Measurements from ENCODE around the gene SHLD3.

DNA sequence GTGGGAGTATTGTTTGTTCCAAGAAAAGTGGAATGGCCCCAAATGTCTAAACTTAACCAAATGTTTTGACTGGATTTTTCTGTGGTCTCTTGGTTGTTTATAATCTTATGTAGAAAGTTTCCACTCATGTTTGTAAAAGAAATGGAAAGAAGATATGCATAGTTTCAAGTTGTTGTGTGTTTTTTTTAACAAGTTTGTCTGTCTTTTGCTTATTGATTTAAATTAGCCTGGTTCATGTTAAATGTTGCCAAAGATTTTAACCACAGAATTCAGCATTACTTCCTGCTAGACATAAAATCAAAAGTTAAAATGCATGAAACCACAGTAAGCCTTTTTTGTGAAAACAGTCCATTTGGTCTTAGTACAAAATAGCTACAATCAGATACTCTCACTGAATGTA is 47.7 kb upstream of the SHLD3 start:
- TF ChIP-seq, protein P1, sequence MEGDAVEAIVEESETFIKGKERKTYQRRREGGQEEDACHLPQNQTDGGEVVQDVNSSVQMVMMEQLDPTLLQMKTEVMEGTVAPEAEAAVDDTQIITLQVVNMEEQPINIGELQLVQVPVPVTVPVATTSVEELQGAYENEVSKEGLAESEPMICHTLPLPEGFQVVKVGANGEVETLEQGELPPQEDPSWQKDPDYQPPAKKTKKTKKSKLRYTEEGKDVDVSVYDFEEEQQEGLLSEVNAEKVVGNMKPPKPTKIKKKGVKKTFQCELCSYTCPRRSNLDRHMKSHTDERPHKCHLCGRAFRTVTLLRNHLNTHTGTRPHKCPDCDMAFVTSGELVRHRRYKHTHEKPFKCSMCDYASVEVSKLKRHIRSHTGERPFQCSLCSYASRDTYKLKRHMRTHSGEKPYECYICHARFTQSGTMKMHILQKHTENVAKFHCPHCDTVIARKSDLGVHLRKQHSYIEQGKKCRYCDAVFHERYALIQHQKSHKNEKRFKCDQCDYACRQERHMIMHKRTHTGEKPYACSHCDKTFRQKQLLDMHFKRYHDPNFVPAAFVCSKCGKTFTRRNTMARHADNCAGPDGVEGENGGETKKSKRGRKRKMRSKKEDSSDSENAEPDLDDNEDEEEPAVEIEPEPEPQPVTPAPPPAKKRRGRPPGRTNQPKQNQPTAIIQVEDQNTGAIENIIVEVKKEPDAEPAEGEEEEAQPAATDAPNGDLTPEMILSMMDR (conservative IDR thresholded peaks at IDR 0.05; ENCODE audit: low read length), result no peak
- TF ChIP-seq EZH2phosphoT487 (IDR thresholded peaks at IDR 0.05; ENCODE audit: borderline replicate concordance, low read depth, low read length), result no peak

All from OCI-LY7 (cell line).